RWPE2 (cell line): ENCODE measurements around the gene ZG16.
"Not testable (repeated sequence)": the region's sequence is repeated elsewhere in the genome, so short reads cannot be mapped to it uniquely, and the experiment has no call there.

ENCODE experiments used
- ATAC-seq: fragments of 200-7000 bp; cut with Tn5 transposase; 3 replicates; pipeline ENCODE4 v1.9.1; 2021; ENCODE audit warnings: low read depth
- DNase-seq: peaks from one replicate; pipeline ENCODE4 v3.0.0-alpha.2; 2020; ENCODE audit warnings: low spot score
- H3K27ac ChIP-seq: fragments of 450-650 bp; 2 replicates; pipeline ENCODE4 v1.5.1; 2017; ENCODE audit warnings: mild to moderate bottlenecking; ENCODE audit not compliant: poor library complexity, severe bottlenecking
- H3K27me3 ChIP-seq: fragments of 250-450 bp; sonication (Bioruptor Pico); 2 replicates; pipeline ENCODE4 v1.5.1; 2021; ENCODE audit warnings: mild to moderate bottlenecking, moderate library complexity; ENCODE audit not compliant: insufficient read depth, poor library complexity, severe bottlenecking
- H3K36me3 ChIP-seq: fragments of 250-450 bp; sonication (Bioruptor Pico); 2 replicates; pipeline ENCODE4 v1.5.1; 2020; ENCODE audit warnings: low read depth, mild to moderate bottlenecking, moderate library complexity
- H3K4me1 ChIP-seq: fragments of 250-450 bp; sonication (Bioruptor Pico); 2 replicates; pipeline ENCODE4 v1.5.1; 2021; ENCODE audit warnings: mild to moderate bottlenecking, moderate library complexity; ENCODE audit not compliant: insufficient read depth, poor library complexity, severe bottlenecking
- H3K4me3 ChIP-seq: fragments of 250-450 bp; sonication (Bioruptor Pico); 2 replicates; pipeline ENCODE4 v1.5.1; 2021; ENCODE audit warnings: mild to moderate bottlenecking, moderate library complexity; ENCODE audit not compliant: severe bottlenecking
- H3K9me3 ChIP-seq: fragments of 250-450 bp; sonication (Bioruptor Pico); 2 replicates; pipeline ENCODE4 v1.5.1; 2021; ENCODE audit warnings: mild to moderate bottlenecking, moderate library complexity; ENCODE audit not compliant: severe bottlenecking
- CTCF ChIP-seq: fragments of 450-650 bp; IDR thresholded peaks from one replicate; pipeline ENCODE4 v1.5.1; 2017; ENCODE audit warnings: mild to moderate bottlenecking, moderate library complexity; ENCODE audit not compliant: poor library complexity, severe bottlenecking

Gene ZG16, protein sequence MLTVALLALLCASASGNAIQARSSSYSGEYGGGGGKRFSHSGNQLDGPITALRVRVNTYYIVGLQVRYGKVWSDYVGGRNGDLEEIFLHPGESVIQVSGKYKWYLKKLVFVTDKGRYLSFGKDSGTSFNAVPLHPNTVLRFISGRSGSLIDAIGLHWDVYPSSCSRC

GRCh38 chr16:29777576-29778350, at the start of gene ZG16:
ZG16 (plus strand) TSS chr16:29778256; CDS start chr16:29779267, 1,011 bp downstream.
- no peak within 1 kb of the TSS for H3K4me3 ChIP-seq
- H3K36me3 ChIP-seq = no peaks in the 10 kb centered on the region
- TF ChIP-seq CTCF = no peak
- H3K4me1 ChIP-seq = no peaks in the 10 kb centered on the region
- H3K27me3 ChIP-seq = no peaks in the 10 kb centered on the region
- no peak within 1 kb of the TSS for H3K27ac ChIP-seq
- H3K9me3 ChIP-seq = no peaks in the 10 kb centered on the region
- ATAC-seq (no peak), DNase-seq (no peak)

DNA sequence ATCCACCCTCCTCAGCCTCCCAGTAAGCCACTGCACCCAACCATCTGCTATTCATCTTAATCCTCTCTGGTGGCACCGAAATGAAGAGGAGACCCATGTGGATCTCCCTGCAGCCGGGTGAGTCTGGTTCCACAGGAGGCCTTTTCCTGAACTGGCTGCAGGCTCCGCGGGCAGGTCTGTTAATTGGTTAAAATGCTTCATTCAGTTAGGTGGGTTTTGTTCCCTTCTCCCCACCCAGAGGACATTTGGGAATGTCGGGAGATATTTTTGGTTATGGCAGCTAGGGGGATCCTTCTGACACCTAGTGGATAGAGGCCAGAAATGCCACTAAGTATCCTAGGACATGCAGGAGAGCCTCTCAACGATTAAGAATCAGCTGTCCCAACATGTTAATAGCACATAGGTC, 48.9 kb upstream of the ZG16 start:
- ATAC-seq = peak; percentile 70
- no peak for DNase-seq
- H3K4me1 ChIP-seq = no peaks in the 10 kb centered on the region
- H3K27me3 ChIP-seq = no peaks in the 10 kb centered on the region
- no peaks in the 10 kb centered on the region for H3K36me3 ChIP-seq
- peak; percentile 69 for TF ChIP-seq CTCF
- no peak overlapping the region for H3K27ac ChIP-seq
- H3K4me3 ChIP-seq = no peak overlapping the region
- H3K9me3 ChIP-seq = no peaks in the 10 kb centered on the region

- Histone ChIP-seq H3K27ac (no peak overlapping the region), H3K4me3 (no peak overlapping the region), H3K27me3 (no peaks in the 10 kb centered on the region), H3K36me3 (no peaks in the 10 kb centered on the region), H3K9me3 (no peaks in the 10 kb centered on the region), H3K4me1 (no peaks in the 10 kb centered on the region)
- no peak for TF ChIP-seq CTCF
- DNase-seq (no peak), ATAC-seq (no peak)
These were observed 47.4 kb upstream of the ZG16 start for GRCh38 chr16:29730649-29731048.

GRCh38 chr16:29731768-29732601, 46.1 kb upstream of the ZG16 start:
- H3K36me3 ChIP-seq, H3K27ac ChIP-seq, H3K9me3 ChIP-seq, H3K27me3 ChIP-seq, H3K4me1 ChIP-seq, H3K4me3 ChIP-seq, ATAC-seq: not testable (repeated sequence)
- peak; percentile 0 for DNase-seq

DNA sequence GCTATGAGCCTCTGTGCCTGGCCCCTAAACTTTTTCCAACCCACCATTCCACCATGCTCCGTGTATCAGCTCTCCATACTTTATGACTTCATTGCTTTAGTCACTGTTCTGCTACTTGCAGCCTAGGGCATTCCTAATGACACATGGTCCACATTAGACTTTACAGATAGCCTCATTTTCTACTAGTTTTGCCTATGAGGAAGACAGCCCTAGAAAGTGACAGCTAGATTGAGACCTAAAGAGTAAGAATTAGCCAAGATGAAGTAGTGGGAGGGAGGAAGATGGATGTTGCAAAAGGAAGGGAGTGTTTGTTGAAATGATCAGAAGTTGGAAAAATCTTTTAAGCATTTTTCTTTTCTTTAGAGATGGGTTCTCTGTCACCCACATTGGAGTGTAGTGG, 43.3 kb upstream of the ZG16 start:
- Histone ChIP-seq H3K4me1 (no peaks in the 10 kb centered on the region), H3K36me3 (no peaks in the 10 kb centered on the region), H3K27me3 (no peaks in the 10 kb centered on the region), H3K9me3 (no peaks in the 10 kb centered on the region), H3K4me3 (no peak overlapping the region), H3K27ac (no peak overlapping the region)
- no peak for ATAC-seq
- no peak for DNase-seq
- TF ChIP-seq CTCF = no peak
